ENCODE measurements around the gene B4GALNT4.
"Not testable (repeated sequence)": the region's sequence is repeated elsewhere in the genome, so short reads cannot be mapped to it uniquely, and the experiment has no call there.

The B4GALNT4 gene

DNA sequence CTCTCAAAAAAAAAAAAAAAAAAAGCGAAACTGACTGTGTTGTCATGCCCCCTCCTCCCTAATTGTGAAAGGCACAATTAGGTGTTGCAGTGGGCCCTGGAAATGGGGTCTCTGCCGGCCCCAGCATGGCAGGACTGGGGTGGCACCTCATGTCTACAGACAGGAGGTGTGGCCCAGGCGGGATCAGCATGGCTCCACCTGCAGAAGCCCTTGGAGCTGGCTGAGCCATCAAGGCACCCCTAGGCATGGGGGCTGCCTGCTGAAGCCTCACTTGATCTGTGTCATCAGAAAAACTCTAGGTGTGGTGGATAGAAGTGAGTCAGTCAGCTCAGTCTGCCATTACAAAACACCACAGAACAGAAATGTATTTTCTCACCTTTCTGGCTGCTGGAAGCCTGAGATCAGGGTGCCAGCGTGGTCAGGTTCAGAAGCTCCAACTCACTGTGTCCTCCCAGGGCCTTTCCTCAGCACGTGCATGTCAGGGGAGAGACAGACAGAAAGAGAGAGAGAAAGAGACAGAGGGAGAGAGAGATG, 10.1 kb upstream of the B4GALNT4 start:
- no peak for DNase-seq

DNA sequence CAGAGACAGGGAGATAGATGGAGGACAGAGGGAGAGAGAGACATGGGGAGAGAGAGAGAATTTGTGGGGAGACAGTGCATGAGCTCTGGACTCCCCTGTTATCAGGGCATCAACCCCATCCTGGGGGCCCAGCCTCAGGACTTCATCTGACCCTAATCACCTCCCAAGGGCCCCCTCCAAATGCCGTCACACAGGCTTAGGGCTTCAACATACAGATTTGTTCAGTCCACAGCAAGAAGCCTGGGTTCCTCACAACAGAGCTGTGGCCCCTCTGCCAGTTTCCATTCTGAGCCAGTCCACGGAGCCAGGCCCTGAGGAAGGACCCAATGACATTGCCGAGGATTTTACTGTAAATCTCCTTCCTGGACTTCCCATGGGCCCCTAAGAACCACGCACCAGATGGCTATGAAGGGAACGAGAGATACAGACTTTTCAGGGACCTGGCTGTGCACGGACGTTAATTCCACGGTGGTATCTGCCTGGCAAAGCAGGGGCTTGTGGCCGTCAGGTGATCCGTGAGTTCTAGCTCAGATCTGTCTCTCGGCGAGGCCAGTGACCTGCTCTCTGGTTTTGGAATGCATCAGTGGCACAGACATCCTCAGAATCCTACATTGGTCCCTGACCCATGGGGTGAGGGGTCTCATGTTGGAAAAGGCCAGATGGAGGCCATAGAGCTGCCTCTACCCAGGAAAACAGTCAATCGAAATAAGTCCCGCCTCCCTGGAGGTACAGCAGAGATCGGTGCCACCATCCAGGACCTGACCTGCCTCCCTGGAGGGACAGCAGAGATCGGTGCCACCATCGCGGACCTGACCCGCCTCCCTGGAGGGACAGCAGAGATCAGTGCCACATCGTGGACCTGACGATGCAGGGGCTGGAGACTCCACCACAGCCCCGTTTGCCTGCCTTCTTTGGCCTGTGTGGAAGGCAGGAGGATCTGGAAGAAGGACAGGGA, 8.7 kb upstream of the B4GALNT4 start:
- DNase-seq = no peak

DNA sequence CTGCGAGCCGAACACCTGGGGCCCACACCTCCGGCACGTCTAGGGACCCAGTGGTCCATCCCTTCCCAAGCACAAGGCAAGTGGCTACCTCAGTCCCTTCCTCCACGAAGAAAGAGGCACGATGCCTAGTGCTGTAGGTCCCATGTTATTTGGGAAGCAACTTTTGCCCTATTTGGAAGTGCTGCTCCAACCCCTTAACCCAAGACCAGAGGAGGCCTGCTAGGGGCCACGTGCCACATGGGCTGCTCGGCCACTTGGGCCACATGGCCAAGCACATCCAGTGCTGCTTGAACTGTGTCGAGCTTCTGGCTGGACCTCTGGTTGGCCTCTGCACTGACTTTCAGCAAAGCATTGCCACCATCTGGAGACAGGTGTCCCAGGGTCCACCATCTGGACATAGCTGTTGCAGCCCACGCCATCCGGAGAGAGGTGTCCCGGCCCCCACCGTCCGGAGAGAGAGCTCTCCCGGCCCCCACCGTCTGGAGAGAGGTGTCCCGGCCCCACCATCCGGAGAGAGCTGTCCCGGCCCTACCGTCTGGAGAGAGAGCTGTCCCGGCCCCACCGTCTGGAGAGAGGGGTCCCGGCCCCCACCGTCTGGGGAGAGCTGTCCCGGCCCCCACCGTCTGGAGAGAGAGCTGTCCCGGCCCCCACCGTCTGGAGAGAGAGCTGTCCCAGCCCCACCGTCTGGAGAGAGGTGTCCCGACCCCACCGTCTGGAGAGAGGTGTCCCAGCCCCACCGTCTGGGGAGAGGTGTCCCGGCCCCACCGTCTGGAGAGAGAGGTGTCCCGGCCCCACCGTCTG, 6.5 kb upstream of the B4GALNT4 start:
- DNase-seq = no peak

- not testable (repeated sequence) for DNase-seq
Observed at GRCh38 chr11:363443-363805, 5.9 kb upstream of the B4GALNT4 start.

DNA sequence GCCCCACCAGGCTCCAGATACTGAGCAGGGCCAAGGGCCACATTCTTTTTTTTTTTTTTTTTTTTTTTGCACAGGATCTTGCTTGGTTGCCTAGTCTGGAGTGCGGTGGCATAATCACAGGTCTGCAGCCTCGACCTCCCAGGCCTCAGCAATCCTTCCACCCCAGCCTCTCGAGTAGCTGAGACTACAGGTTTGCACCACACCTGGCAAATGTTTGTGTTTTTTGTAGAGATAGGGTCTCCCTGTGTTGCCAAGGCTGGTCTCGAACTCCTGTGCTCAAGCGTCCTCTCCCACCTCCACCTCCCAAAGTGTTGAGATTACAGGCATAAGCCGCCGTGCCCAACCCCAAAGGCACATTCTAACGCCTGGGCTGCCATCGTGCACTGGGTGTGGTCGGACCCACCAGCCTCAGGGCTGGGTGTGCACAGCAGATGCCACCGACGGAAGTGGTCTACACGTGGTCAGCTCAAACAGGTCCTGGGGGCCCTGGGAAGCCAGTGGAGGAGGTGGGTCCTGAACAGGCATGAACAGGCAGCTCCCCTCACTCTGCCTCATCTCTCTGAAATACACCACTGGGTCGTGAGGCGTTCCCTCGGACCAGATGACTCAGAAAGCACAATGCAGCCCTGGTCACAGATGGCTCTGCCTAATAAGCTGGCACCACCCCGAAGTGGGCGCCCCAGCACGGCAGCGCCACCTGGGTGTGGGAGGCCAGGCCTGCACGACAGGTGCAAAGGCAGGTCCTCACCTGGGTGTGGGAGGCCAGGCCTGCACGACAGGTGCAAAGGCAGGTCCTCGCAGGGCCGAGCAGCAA, 5.1 kb upstream of the B4GALNT4 start:
- DNase-seq = peak; percentile 52

DNA sequence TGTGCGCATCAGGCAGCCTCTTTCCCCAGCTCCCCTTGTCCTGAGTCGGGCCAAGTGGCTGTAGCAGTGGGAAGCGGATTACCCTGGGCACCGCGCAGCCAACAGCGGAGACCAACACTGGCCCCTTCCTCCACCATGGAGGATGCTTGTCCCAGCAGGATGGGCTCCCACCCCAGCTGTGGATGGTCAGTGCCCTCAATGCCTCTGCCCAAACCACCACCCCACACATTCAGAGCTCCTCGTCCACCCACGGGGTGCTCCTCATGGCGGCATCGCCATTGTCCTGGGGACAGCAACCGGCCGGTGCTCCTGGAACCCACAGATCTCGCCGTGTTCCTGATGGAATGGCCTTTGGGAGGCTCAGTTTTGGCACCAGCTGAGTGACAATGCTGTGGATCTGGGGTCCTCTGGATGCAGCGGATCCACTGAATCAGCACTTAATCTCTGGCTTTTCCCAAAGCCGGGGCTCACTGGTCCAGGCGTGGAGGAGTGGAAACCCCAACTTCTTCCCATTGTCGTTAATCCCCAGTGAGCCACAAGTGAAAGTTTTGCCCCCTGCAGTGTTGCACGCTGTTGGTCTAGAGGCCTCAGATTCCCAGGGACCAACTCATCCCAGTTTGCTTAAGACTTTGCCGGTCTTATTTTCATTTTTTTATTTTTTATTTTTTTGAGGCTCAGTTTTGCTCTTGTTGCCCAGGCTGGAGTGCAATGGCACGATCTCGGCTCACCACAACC, 4.1 kb upstream of the B4GALNT4 start:
- DNase-seq = no peak

DNA sequence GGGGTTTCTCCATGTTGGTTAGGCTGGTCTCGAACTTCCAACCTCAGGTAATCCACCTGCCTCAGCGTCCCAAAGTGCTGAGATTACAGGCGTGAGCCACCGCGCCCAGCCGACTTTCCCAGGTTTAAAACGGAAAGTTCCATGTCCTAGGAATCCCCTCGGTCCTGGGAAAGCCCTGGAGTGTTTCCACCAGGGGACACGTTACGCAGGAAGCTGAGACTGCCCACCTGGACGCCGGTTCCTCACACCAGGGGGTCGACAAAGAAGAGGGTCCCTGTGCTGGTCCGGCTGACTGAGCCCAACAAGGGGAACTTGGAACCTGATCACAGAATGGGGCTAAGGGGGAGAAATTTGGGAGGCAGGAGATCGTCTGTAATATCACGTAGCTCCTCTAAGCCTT, 3.5 kb upstream of the B4GALNT4 start:
- no peak for DNase-seq

GRCh38 chr11:367956-368413, 1.3 kb upstream of the B4GALNT4 start:
- no peak for DNase-seq

DNA sequence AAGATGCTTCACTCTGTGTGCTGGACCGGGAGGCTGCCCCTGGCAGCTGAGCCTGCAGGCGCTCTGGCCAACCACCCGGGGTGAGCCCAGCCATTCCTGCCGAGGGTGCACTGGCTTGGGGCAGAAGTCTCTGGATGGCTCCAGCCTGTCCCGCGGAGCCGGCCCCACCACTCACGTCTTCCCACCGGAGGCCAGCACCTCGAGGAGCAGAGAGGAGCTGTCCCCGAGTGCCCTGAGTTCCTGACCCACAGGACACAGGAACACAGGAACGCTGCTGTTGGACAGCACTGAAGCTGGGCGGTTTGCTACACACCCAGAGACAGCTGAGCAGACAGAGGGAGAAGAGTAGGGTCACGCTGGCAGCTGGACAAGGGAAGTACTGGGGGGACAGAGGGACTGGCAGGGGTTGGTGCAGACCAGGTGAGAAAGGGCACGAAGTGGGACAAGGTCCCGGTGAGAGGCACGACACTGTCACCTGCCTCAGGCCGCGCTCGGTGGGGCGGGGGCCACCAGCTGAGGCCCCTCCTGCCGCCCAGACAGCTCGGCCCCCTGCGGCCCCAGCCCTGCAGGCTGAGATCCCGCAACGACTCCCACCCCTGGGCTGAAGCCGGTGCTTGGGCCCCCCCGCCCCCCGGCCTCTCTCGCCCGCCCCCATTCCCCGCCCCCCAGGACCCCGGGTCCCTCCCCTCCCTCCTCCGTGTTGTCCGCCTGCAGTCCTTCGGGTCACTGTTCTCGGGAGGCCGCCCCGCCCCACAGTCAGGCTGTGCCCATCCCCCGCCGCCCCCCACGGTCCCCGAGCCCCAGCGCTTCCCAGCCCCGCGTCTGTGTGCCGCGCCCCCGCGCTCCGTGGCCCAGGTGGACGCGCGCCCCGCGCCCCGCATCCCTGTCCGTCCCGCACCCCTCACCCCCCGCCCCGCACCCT, 624 bp upstream of the B4GALNT4 start:
- no peak for DNase-seq

- no peak for DNase-seq
Observed at GRCh38 chr11:370070-370941, 1.0 kb downstream of the B4GALNT4 start.

DNA sequence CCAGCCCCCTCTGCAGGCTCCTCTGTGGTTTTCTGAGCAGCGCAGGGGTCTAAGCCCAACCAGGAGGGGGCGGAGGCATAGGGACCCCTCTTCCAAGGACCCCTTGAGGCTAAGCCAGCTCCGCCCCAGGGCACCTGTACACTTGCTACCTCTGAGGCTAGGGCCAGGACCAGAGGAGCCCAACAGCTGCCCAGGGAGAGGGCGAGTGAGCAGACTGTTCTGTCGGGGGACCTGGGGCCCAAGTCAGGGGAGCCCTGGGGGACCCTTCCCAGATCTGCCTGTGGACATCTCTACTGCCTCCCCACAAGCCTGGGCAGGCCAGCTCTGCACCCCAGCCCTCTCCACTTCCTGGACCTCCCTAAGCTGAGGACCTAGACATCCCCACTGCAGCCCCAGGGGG, 1.8 kb downstream of the B4GALNT4 start:
- no peak for DNase-seq

- DNase-seq = no peak
Observed at GRCh38 chr11:371716-372590, 2.7 kb downstream of the B4GALNT4 start.

DNA sequence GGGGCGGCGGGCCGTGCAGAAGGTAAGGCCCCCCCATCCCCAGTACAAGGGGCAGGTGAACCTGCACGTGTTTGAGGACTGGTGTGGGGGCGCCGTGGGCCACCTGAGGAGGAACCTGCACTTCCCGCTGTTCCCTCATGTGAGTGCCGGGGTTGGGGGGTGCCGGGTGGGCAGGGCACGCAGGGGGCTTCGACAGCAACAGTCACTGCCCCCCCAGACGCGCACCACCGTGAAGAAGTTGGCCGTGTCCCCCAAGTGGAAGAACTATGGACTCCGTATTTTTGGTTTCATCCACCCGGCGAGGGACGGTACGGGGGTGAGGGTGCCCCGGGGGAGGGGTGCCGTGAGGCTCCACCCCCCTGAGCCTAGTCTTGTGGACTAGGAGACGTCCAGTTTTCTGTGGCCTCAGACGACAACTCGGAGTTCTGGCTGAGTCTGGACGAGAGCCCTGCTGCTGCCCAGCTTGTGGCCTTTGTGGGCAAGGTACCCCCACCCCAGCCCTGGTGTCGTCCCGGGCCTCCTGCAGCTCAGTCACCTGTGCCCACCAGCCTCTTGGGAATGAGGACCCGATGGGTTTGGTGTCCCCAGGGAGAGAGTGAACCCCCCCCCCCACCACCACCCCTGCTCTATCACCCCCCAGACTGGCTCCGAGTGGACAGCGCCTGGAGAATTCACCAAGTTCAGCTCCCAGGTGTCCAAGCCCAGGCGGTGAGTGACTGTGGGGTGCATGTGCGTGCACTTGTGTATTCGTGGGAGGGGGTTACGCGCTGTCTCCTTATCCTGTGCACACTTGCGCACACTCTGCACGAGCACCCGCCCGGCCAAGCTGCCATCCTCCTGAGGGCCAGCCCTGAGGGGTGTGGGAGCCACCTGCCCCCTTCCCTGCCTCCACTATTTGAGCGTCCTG, 3.8 kb downstream of the B4GALNT4 start:
- DNase-seq = no peak

GRCh38 chr11:373716-374551, 4.6 kb downstream of the B4GALNT4 start:
- no peak for DNase-seq

DNA sequence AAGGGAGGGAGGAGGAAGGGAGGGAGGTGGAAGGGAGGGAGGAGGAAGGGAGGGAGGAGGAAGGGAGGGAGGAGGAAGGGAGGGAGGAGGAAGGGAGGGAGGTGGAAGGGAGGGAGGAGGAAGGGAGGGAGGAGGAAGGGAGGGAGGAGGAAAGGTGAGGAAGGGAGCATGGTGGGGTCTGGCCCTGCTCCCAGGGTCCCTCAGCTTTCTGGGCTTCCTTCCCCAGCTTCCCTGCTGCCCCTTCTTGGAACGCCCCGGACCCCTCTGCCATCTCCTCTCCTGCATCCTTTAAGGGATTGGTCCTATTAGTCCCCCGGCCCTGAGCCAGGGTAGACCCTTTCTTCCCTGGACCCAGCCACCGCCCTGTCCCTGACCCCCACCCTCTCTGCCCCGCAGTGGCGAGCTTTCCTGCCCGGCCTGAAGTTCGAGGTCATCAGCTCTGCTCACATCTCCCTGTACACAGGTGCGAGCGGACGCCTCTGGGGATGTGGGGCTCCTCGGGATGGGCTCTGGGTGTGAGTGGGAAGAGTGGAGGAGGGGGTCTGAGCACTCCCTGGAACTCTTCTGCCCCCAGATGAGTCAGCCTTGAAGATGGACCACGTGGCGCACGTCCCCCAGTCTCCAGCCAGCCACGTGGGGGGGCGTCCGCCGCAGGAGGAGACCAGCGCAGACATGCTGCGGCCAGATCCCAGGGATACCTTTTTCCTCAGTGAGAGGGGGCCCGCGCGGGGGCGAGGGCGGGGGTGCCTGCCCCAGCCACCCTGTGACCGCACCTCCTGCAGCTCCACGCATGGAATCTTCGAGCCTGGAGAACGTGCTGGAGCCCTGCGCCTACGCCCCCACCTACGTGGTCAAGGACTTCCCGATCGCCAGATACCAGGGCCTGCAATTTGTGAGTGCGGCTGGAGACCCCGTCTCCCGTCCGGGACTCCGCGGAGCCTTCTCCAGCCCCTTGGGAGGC, 6.0 kb downstream of the B4GALNT4 start:
- no peak for DNase-seq

All from activated T-cell treated with anti-CD3 and anti-CD28 coated beads for 4 hours (primary cell).